GM19467 (cell line): ENCODE data around the gene TBX21.

ENCODE experiments used
- ATAC-seq: cut with Tn5 transposase; IDR thresholded peaks from one replicate; pipeline ENCODE4 v1.9.1; 2021; ENCODE audit warnings: mild to moderate bottlenecking, moderate library complexity; ENCODE audit not compliant: unreplicated experiment

Gene TBX21

GRCh38 chr17:47697906-47698711 lies 34.9 kb upstream of the TBX21 start:
- ATAC-seq = no peak

- ATAC-seq = no peak
Measured at GRCh38 chr17:47698749-47699535, 34.1 kb upstream of the TBX21 start.

- no peak for ATAC-seq
Measured at GRCh38 chr17:47699536-47699840, 33.5 kb upstream of the TBX21 start.

- ATAC-seq = no peak
Measured at GRCh38 chr17:47700471-47701449, 32.3 kb upstream of the TBX21 start.

GRCh38 chr17:47701608-47702007 lies 31.4 kb upstream of the TBX21 start:
- ATAC-seq = no peak

GRCh38 chr17:47702391-47702995 lies 30.5 kb upstream of the TBX21 start:
- ATAC-seq = no peak

GRCh38 chr17:47703191-47703591 lies 29.8 kb upstream of the TBX21 start:
- ATAC-seq = no peak

GRCh38 chr17:47703671-47704070 lies 29.4 kb upstream of the TBX21 start:
- ATAC-seq = no peak

- ATAC-seq = no peak
Measured at GRCh38 chr17:47704116-47704515, 28.9 kb upstream of the TBX21 start.

GRCh38 chr17:47704736-47705135 lies 28.3 kb upstream of the TBX21 start:
- ATAC-seq = no peak

- no peak for ATAC-seq
Measured at GRCh38 chr17:47705536-47706530, 27.2 kb upstream of the TBX21 start.

GRCh38 chr17:47707056-47707804 lies 25.8 kb upstream of the TBX21 start:
- no peak for ATAC-seq

- no peak for ATAC-seq
Measured at GRCh38 chr17:47707884-47708283, 25.2 kb upstream of the TBX21 start.

- no peak for ATAC-seq
Measured at GRCh38 chr17:47708312-47708863, 24.6 kb upstream of the TBX21 start.

GRCh38 chr17:47708864-47709541 lies 24.0 kb upstream of the TBX21 start:
- ATAC-seq = no peak

- no peak for ATAC-seq
Measured at GRCh38 chr17:47709594-47709993, 23.4 kb upstream of the TBX21 start.

GRCh38 chr17:47711366-47712099 lies 21.5 kb upstream of the TBX21 start:
- ATAC-seq = no peak
